ENCODE measurements around the gene THAP6.

DNA sequence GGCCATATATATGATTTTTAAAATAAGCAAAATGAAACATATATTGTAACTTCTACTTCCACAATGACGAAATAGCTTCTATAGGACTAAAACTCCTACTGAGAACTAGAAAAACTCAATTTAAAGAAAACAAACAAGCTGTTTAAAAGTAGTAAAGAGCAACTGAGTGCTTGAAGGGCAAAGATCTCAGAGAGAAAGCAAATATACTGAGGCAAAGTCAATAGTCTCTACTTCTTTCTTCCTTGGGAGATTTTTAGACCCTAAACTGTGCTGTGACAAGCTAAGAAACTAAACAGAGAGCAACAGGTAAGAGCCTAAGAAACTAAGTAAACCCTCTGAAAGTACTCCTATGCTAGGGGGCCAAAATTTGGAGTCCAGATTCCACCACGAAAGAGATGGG lies 8.6 kb upstream of the THAP6 start:
- TF ChIP-seq, protein P1, sequence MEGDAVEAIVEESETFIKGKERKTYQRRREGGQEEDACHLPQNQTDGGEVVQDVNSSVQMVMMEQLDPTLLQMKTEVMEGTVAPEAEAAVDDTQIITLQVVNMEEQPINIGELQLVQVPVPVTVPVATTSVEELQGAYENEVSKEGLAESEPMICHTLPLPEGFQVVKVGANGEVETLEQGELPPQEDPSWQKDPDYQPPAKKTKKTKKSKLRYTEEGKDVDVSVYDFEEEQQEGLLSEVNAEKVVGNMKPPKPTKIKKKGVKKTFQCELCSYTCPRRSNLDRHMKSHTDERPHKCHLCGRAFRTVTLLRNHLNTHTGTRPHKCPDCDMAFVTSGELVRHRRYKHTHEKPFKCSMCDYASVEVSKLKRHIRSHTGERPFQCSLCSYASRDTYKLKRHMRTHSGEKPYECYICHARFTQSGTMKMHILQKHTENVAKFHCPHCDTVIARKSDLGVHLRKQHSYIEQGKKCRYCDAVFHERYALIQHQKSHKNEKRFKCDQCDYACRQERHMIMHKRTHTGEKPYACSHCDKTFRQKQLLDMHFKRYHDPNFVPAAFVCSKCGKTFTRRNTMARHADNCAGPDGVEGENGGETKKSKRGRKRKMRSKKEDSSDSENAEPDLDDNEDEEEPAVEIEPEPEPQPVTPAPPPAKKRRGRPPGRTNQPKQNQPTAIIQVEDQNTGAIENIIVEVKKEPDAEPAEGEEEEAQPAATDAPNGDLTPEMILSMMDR (IDR thresholded peaks at IDR 0.05; ENCODE audit: extremely low read depth in 1 of 2, insufficient read depth in 1 of 2, low read depth in 1 of 2, low read length in 2 of 2) = no peak
- TF ChIP-seq MYC (IDR thresholded peaks at IDR 0.05; ENCODE audit: low read depth, low read length) (no peak), EZH2 (IDR thresholded peaks at IDR 0.05; ENCODE audit: borderline replicate concordance, low read depth, low read length, severe bottlenecking) (no peak), POLR2A (IDR thresholded peaks at IDR 0.05; ENCODE audit: low read depth, low read length) (no peak), POLR2AphosphoS5 (IDR thresholded peaks at IDR 0.05; ENCODE audit: insufficient read depth, low read depth, low read length) (no peak)
- TF ChIP-seq, protein P2, sequence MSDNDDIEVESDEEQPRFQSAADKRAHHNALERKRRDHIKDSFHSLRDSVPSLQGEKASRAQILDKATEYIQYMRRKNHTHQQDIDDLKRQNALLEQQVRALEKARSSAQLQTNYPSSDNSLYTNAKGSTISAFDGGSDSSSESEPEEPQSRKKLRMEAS (IDR thresholded peaks at IDR 0.05; ENCODE audit: insufficient read depth, insufficient read length) = no peak

Data from endothelial cell of umbilical vein (primary cell).